Measurements from ENCODE around the gene CHFR.

CHFR gene

GRCh38 chr12:132807295-132808092, 79.9 kb downstream of the CHFR start:
- H3K27me3 ChIP-seq (ENCODE audit: insufficient read depth, low read length), result no peaks in the 10 kb centered on the region
- H3K9ac ChIP-seq (ENCODE audit: low read length), result no peak overlapping the region
- TF ChIP-seq EZH2 (IDR thresholded peaks at IDR 0.05; ENCODE audit: borderline replicate concordance, low read length), result no peak
- TF ChIP-seq CTCF (IDR thresholded peaks at IDR 0.05; ENCODE audit: low read length), result no peak
- no peaks in the 10 kb centered on the region for H3K9me2 ChIP-seq (ENCODE audit: low read depth, low read length)
- no peaks in the 10 kb centered on the region for H3F3A ChIP-seq (ENCODE audit: insufficient read depth, low read length)
- no peak overlapping the region for H2AFZ ChIP-seq (ENCODE audit: low read length)
- H3K27ac ChIP-seq (ENCODE audit: low read depth, low read length, poor library complexity, severe bottlenecking), result no peak overlapping the region
- H3K4me2 ChIP-seq (ENCODE audit: low read length), result no peak overlapping the region
- H3K4me1 ChIP-seq (ENCODE audit: insufficient read depth, low read length, severe bottlenecking), result no peaks in the 10 kb centered on the region
- H3K4me3 ChIP-seq (ENCODE audit: low read depth, low read length, poor library complexity, severe bottlenecking), result no peak overlapping the region
- peaks cover 53% of the 10 kb centered on the region for H3K36me3 ChIP-seq (ENCODE audit: insufficient read depth, low read length)
- no peaks in the 10 kb centered on the region for H3K79me2 ChIP-seq (ENCODE audit: insufficient read depth, low read length)
- no peaks in the 10 kb centered on the region for H3K9me3 ChIP-seq (ENCODE audit: low read length)
- H4K20me1 ChIP-seq (ENCODE audit: insufficient read depth, low read length), result no peaks in the 10 kb centered on the region

GRCh38 chr12:132806857-132807256, 80.5 kb downstream of the CHFR start:
- H2AFZ ChIP-seq (ENCODE audit: low read length), result no peak overlapping the region
- no peaks in the 10 kb centered on the region for H3K79me2 ChIP-seq (ENCODE audit: insufficient read depth, low read length)
- H3K9me2 ChIP-seq (ENCODE audit: low read depth, low read length), result no peaks in the 10 kb centered on the region
- no peak overlapping the region for H3K4me2 ChIP-seq (ENCODE audit: low read length)
- TF ChIP-seq CTCF (IDR thresholded peaks at IDR 0.05; ENCODE audit: low read length), result no peak
- no peak overlapping the region for H3K4me3 ChIP-seq (ENCODE audit: low read depth, low read length, poor library complexity, severe bottlenecking)
- H3K4me1 ChIP-seq (ENCODE audit: insufficient read depth, low read length, severe bottlenecking), result no peaks in the 10 kb centered on the region
- H3K9me3 ChIP-seq (ENCODE audit: low read length), result no peaks in the 10 kb centered on the region
- no peaks in the 10 kb centered on the region for H3F3A ChIP-seq (ENCODE audit: insufficient read depth, low read length)
- no peaks in the 10 kb centered on the region for H4K20me1 ChIP-seq (ENCODE audit: insufficient read depth, low read length)
- H3K27me3 ChIP-seq (ENCODE audit: insufficient read depth, low read length), result no peaks in the 10 kb centered on the region
- H3K36me3 ChIP-seq (ENCODE audit: insufficient read depth, low read length), result peaks cover 51% of the 10 kb centered on the region
- no peak overlapping the region for H3K9ac ChIP-seq (ENCODE audit: low read length)
- H3K27ac ChIP-seq (ENCODE audit: low read depth, low read length, poor library complexity, severe bottlenecking), result no peak overlapping the region

GRCh38 chr12:132804426-132804861, 83.0 kb downstream of the CHFR start:
- TF ChIP-seq CTCF (IDR thresholded peaks at IDR 0.05; ENCODE audit: low read length) (no peak), EZH2 (IDR thresholded peaks at IDR 0.05; ENCODE audit: borderline replicate concordance, low read length) (no peak)
- Histone ChIP-seq H3K4me3 (ENCODE audit: low read depth, low read length, poor library complexity, severe bottlenecking) (no peak overlapping the region), H3K9me3 (ENCODE audit: low read length) (no peaks in the 10 kb centered on the region), H3K9me2 (ENCODE audit: low read depth, low read length) (no peaks in the 10 kb centered on the region), H3K27me3 (ENCODE audit: insufficient read depth, low read length) (no peaks in the 10 kb centered on the region), H3K4me2 (ENCODE audit: low read length) (no peak overlapping the region), H3F3A (ENCODE audit: insufficient read depth, low read length) (no peaks in the 10 kb centered on the region), H2AFZ (ENCODE audit: low read length) (no peak overlapping the region), H3K79me2 (ENCODE audit: insufficient read depth, low read length) (no peaks in the 10 kb centered on the region), H4K20me1 (ENCODE audit: insufficient read depth, low read length) (no peaks in the 10 kb centered on the region), H3K27ac (ENCODE audit: low read depth, low read length, poor library complexity, severe bottlenecking) (no peak overlapping the region), H3K4me1 (ENCODE audit: insufficient read depth, low read length, severe bottlenecking) (no peaks in the 10 kb centered on the region), H3K9ac (ENCODE audit: low read length) (no peak overlapping the region), H3K36me3 (ENCODE audit: insufficient read depth, low read length) (peaks cover 73% of the 10 kb centered on the region)
